CD4-positive, alpha-beta T cell (primary cell): ENCODE data around the gene ACVR1C. TPM values are rescaled to one million over a fixed set of nuclear protein-coding genes. Genes with fewer than 3 reads are reported as not detected.

Source experiments
- ATAC-seq: fragments of 200-7000 bp; cut with Tn5 transposase; one replicate; pipeline ENCODE4 v1.10.0; 2022; ENCODE audit warnings: mild to moderate bottlenecking; ENCODE audit not compliant: poor library complexity
- CTCF ChIA-PET: fragments of 350-600 bp; sonication (Branson Sonifier 250); formaldehyde crosslinking; loops from one replicate; lab custom pipeline; 2021; ENCODE audit warnings: antibody characterized with exemption, inconsistent platforms; lab: Charles Lee
- POLR2A ChIA-PET: fragments of 350-600 bp; sonication (Branson Sonifier 250); formaldehyde crosslinking; loops from one replicate; lab custom pipeline; 2021; ENCODE audit warnings: antibody characterized with exemption, inconsistent platforms; lab: Charles Lee
- DNase-seq, 14 experiments: peaks; one replicate each; pipeline ENCODE4 v3.0.0-alpha.2; 2013 to 2020; ENCODE audit warnings: mixed read lengths in 2 of 14
- H3K27ac ChIP-seq, 2 donors: one replicate each; pipeline versions ENCODE4 v1.5.1 to v1.7.0; 2013; ENCODE audit warnings: low read length in 2 of 2, low read depth in 1 of 2, mild to moderate bottlenecking in 1 of 2
- H3K27me3 ChIP-seq, 2 experiments: 1 replicate in 1 of 2; 2 replicates in 1 of 2; pipeline versions ENCODE4 v1.6.1 to v1.7.0; 2013; ENCODE audit warnings: low read length in 2 of 2, control low read depth in 1 of 2, mild to moderate bottlenecking in 1 of 2, moderate library complexity in 1 of 2; ENCODE audit not compliant: insufficient read depth in 2 of 2, control insufficient read depth in 1 of 2
- H3K36me3 ChIP-seq: one replicate; pipeline ENCODE4 v1.6.1; 2013; ENCODE audit warnings: low read length, control low read depth; ENCODE audit not compliant: insufficient read depth
- H3K4me1 ChIP-seq: one replicate; pipeline ENCODE4 v1.6.1; 2013; ENCODE audit warnings: low read length, control low read depth; ENCODE audit not compliant: insufficient read depth
- H3K4me3 ChIP-seq: one replicate; pipeline ENCODE4 v1.5.1; 2013; ENCODE audit warnings: mild to moderate bottlenecking, low read length, moderate library complexity
- H3K9me3 ChIP-seq, 2 experiments: 1 replicate in 1 of 2; 2 replicates in 1 of 2; pipeline versions ENCODE4 v1.6.1 to v1.7.0; 2013; ENCODE audit warnings: low read length in 2 of 2, mild to moderate bottlenecking in 2 of 2, control low read depth in 1 of 2, moderate library complexity in 1 of 2; ENCODE audit not compliant: control insufficient read depth in 1 of 2, insufficient read depth in 1 of 2
- H3K27ac Mint-ChIP-seq: one replicate; pipeline ENCODE4 v1.8.0; 2020; ENCODE audit warnings: mixed read lengths
- H3K27me3 Mint-ChIP-seq: one replicate; pipeline ENCODE4 v1.8.0; 2021; ENCODE audit warnings: mixed read lengths
- H3K36me3 Mint-ChIP-seq: one replicate; pipeline ENCODE4 v1.8.0; 2021; ENCODE audit warnings: low read depth, mixed read lengths
- H3K4me1 Mint-ChIP-seq: one replicate; pipeline ENCODE4 v1.8.0; 2021; ENCODE audit warnings: low read depth, mixed read lengths
- H3K4me3 Mint-ChIP-seq: one replicate; pipeline ENCODE4 v1.8.0; 2020; ENCODE audit warnings: mild to moderate bottlenecking, mixed read lengths
- H3K9me3 Mint-ChIP-seq: one replicate; pipeline ENCODE4 v1.8.0; 2020; ENCODE audit warnings: mixed read lengths
- intact Hi-C, 2 experiments: fragments of 100-400 bp; cut with DNase I in 1 of 2; cut with micrococcal nuclease in 1 of 2; formaldehyde crosslinking; loops; one replicate each; pipeline versions ENCODE4 v1.15.1 to v1.9.0; 2023 to 2025; cut with DNase I, micrococcal nuclease
- total RNA-seq, 174 experiments: library from RNA in 2 of 174; stranded (reverse) in 2 of 174; gene quantifications; one replicate each; pipeline ENCODE4 v1.2.3 and lab custom pipeline; 2021 to 2026
- TF ChIP-seq, protein P1 (sequence below): fragments of 200-600 bp; IDR thresholded peaks from one replicate; pipeline ENCODE4 v1.8.0; 2022; ENCODE audit warnings: antibody characterized with exemption, mild to moderate bottlenecking

The ACVR1C gene
- total RNA-seq, 2 experiments from 2014 or later = 5.2 to 6.2 TPM

- Mint-ChIP-seq H3K27ac (no peak overlapping the region), H3K4me3 (no peak overlapping the region), H3K36me3 (peaks cover 36% of the 10 kb centered on the region), H3K9me3 (peaks cover 3% of the 10 kb centered on the region), H3K4me1 (no peaks in the 10 kb centered on the region), H3K27me3 (no peaks in the 10 kb centered on the region)
- Histone ChIP-seq H3K27me3 (no peaks in the 10 kb centered on the region), H3K9me3 (no peaks in the 10 kb centered on the region), H3K4me1 (no peaks in the 10 kb centered on the region), H3K27ac (no peak overlapping the region), H3K36me3 (peaks cover 8% of the 10 kb centered on the region), H3K4me3 (no peak overlapping the region)
- DNase-seq (no peak), ATAC-seq (no peak)
- CTCF ChIA-PET = no interaction called here
- TF ChIP-seq, protein P1, sequence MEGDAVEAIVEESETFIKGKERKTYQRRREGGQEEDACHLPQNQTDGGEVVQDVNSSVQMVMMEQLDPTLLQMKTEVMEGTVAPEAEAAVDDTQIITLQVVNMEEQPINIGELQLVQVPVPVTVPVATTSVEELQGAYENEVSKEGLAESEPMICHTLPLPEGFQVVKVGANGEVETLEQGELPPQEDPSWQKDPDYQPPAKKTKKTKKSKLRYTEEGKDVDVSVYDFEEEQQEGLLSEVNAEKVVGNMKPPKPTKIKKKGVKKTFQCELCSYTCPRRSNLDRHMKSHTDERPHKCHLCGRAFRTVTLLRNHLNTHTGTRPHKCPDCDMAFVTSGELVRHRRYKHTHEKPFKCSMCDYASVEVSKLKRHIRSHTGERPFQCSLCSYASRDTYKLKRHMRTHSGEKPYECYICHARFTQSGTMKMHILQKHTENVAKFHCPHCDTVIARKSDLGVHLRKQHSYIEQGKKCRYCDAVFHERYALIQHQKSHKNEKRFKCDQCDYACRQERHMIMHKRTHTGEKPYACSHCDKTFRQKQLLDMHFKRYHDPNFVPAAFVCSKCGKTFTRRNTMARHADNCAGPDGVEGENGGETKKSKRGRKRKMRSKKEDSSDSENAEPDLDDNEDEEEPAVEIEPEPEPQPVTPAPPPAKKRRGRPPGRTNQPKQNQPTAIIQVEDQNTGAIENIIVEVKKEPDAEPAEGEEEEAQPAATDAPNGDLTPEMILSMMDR = no peak
- POLR2A ChIA-PET = no interaction called here
- intact Hi-C loops = loop anchor here in 1 of 2 experiments (10.0 kb wide), 1 partner anchor 47 kb away; no protein-coding TSS in a partner anchor
Observed at GRCh38 chr2:157538064-157538463, 90.6 kb downstream of the ACVR1C start.

GRCh38 chr2:157536815-157537214, 91.8 kb downstream of the ACVR1C start:
- POLR2A ChIA-PET = no interaction called here
- H3K9me3 ChIP-seq = no peaks in the 10 kb centered on the region
- H3K4me3 ChIP-seq = no peak overlapping the region
- TF ChIP-seq, protein P1 = no peak
- Mint-ChIP-seq H3K4me1 (no peaks in the 10 kb centered on the region), H3K9me3 (peaks cover 3% of the 10 kb centered on the region), H3K4me3 (no peak overlapping the region), H3K27me3 (no peaks in the 10 kb centered on the region), H3K27ac (no peak overlapping the region), H3K36me3 (peaks cover 35% of the 10 kb centered on the region)
- H3K27me3 ChIP-seq = no peaks in the 10 kb centered on the region
- CTCF ChIA-PET = no interaction called here
- peaks cover 4% of the 10 kb centered on the region for H3K36me3 ChIP-seq
- no peaks in the 10 kb centered on the region for H3K4me1 ChIP-seq
- H3K27ac ChIP-seq = no peak overlapping the region
- DNase-seq (no peak), ATAC-seq (no peak)
- intact Hi-C loops = loop anchor here in 1 of 2 experiments (10.0 kb wide), 1 partner anchor 48 kb away; no protein-coding TSS in a partner anchor

DNA sequence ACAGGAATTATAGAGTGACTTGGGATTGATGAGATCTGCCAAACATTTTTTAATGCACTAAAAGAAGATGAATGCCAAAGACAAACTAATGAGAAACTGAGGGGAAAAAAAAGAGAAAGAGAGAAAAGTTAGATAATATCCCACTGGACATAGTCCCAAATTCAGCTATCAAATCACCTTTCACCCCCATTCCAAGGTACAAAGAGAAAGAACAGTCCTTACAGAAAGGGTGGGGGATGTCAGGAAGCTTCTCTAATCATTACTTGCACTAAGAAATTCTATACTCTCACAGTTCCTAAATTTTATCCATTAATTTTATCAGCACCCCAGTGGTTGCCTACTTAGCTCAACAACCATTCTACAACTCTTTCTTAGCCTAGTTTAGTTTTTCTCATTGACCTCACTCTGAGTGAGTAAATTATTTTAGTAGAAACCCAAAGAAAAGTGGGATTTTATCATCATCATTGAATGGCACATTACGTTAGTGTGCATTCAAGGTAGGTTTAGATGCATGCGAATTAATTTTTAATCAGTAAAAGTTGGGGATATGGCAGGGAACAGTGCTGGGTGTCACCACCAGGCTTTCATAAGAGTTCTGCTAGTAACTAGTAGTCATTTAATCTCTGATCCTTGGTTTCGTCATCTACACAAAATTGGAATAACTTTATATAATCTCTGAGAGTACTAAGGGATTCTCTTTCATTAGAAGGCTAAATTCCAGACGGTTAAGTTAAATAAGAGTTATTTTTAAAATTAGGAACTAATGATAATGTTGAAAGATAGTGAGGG, 99.5 kb downstream of the ACVR1C start:
- no peaks in the 10 kb centered on the region for H3K9me3 Mint-ChIP-seq
- Histone ChIP-seq H3K27ac (no peak overlapping the region), H3K9me3 (no peaks in the 10 kb centered on the region), H3K4me1 (no peaks in the 10 kb centered on the region), H3K27me3 (no peaks in the 10 kb centered on the region), H3K4me3 (no peak overlapping the region), H3K36me3 (peaks cover 4% of the 10 kb centered on the region)
- ChIA-PET POLR2A (no interaction called here), CTCF (interaction anchor here (2.5 kb wide), 1 partner anchor 202 kb away, joined by 7 read pairs; no protein-coding TSS in a partner anchor)
- no peaks in the 10 kb centered on the region for H3K4me1 Mint-ChIP-seq
- TF ChIP-seq, protein P1 = no peak
- no peaks in the 10 kb centered on the region for H3K27me3 Mint-ChIP-seq
- DNase-seq (no peak), ATAC-seq (no peak)
- no peak overlapping the region for H3K27ac Mint-ChIP-seq
- H3K4me3 Mint-ChIP-seq = no peak overlapping the region
- intact Hi-C loops = no loop called here
- H3K36me3 Mint-ChIP-seq = peaks cover 9% of the 10 kb centered on the region
